WTC11 (cell line): ENCODE measurements around the gene LARGE1. TPM values are rescaled to one million over a fixed set of nuclear protein-coding genes. Genes with fewer than 3 reads are reported as not detected.

Experiments used
- ATAC-seq: fragments of 200-7000 bp; cut with Tn5 transposase; 2 replicates; pipeline ENCODE4 v1.10.0; 2021; ENCODE audit warnings: mild to moderate bottlenecking, moderate library complexity
- CTCF ChIA-PET: fragments of 300-600 bp; sonication (Branson Sonifier 250); formaldehyde crosslinking; loops from one replicate; lab custom pipeline; 2021; ENCODE audit warnings: antibody characterized with exemption; lab: Charles Lee
- POLR2A ChIA-PET: fragments of 350-600 bp; sonication (Branson Sonifier 250); formaldehyde crosslinking; loops from one replicate; lab custom pipeline; 2021; ENCODE audit warnings: antibody characterized with exemption; lab: Charles Lee
- DNase-seq: peaks from one replicate; pipeline ENCODE4 v3.0.0; 2021; ENCODE audit warnings: low spot score
- H3K27ac Mint-ChIP-seq: 2 replicates; pipeline ENCODE4 v1.8.0; 2021; ENCODE audit warnings: mixed read lengths
- H3K27me3 Mint-ChIP-seq: 2 replicates; pipeline ENCODE4 v1.8.0; 2021; ENCODE audit warnings: low read depth, mild to moderate bottlenecking, moderate library complexity, mixed read lengths
- H3K36me3 Mint-ChIP-seq: 2 replicates; pipeline ENCODE4 v1.8.0; 2021; ENCODE audit warnings: mixed read lengths
- H3K4me1 Mint-ChIP-seq: 2 replicates; pipeline ENCODE4 v1.8.0; 2022; ENCODE audit warnings: mixed read lengths
- H3K4me3 Mint-ChIP-seq: 2 replicates; pipeline ENCODE4 v1.8.0; 2021; ENCODE audit warnings: mild to moderate bottlenecking, moderate library complexity, mixed read lengths
- H3K9me3 Mint-ChIP-seq: 2 replicates; pipeline ENCODE4 v1.8.0; 2021; ENCODE audit warnings: mixed read lengths
- AFF4 ChIP-seq: sonication (generic); formaldehyde crosslinking; IDR thresholded peaks from 2 replicates; pipeline ENCODE4 v1.8.1; 2023; ENCODE audit warnings: mild to moderate bottlenecking, missing genetic modification reagents, borderline replicate concordance
- CDX4 ChIP-seq: fragments of 250-450 bp; sonication (Bioruptor Pico); IDR thresholded peaks from 2 replicates; pipeline ENCODE4 v1.9.0; 2021; ENCODE audit warnings: moderate library complexity, mild to moderate bottlenecking, inconsistent platforms, borderline replicate concordance
- ETV6 ChIP-seq: sonication (generic); formaldehyde crosslinking; IDR thresholded peaks from 2 replicates; pipeline ENCODE4 v1.8.1; 2022; ENCODE audit warnings: mild to moderate bottlenecking, missing genetic modification reagents
- FOXJ3 ChIP-seq: sonication (generic); formaldehyde crosslinking; IDR thresholded peaks from 2 replicates; pipeline ENCODE4 v1.9.0; 2021; ENCODE audit warnings: missing genetic modification reagents, mild to moderate bottlenecking, borderline replicate concordance
- FOXP1 ChIP-seq: sonication (generic); formaldehyde crosslinking; IDR thresholded peaks from 2 replicates; pipeline ENCODE4 v1.8.0; 2022; ENCODE audit warnings: missing genetic modification reagents, mild to moderate bottlenecking, moderate library complexity, borderline replicate concordance
- IRF2 ChIP-seq: sonication (generic); formaldehyde crosslinking; IDR thresholded peaks from 2 replicates; pipeline ENCODE4 v1.8.0; 2022; ENCODE audit warnings: low read depth, missing genetic modification reagents, borderline replicate concordance
- MXD4 ChIP-seq: fragments of 250-450 bp; sonication (Bioruptor Pico); IDR thresholded peaks from 2 replicates; pipeline ENCODE4 v1.8.0; 2021; ENCODE audit warnings: mild to moderate bottlenecking, moderate library complexity, borderline replicate concordance
- NFE2L1 ChIP-seq: sonication (generic); formaldehyde crosslinking; IDR thresholded peaks from 2 replicates; pipeline ENCODE4 v1.8.1; 2023; ENCODE audit warnings: missing genetic modification reagents
- PREB ChIP-seq: sonication (generic); formaldehyde crosslinking; IDR thresholded peaks from 2 replicates; pipeline ENCODE4 v1.8.1; 2022; ENCODE audit warnings: mild to moderate bottlenecking, missing genetic modification reagents, moderate library complexity, borderline replicate concordance
- SMAD4 ChIP-seq: sonication (generic); formaldehyde crosslinking; IDR thresholded peaks from 2 replicates; pipeline ENCODE4 v1.8.0; 2022; ENCODE audit warnings: mild to moderate bottlenecking, missing genetic modification reagents
- TCF7 ChIP-seq: sonication (generic); formaldehyde crosslinking; IDR thresholded peaks from 2 replicates; pipeline ENCODE4 v1.8.0; 2022; ENCODE audit warnings: mild to moderate bottlenecking, low read depth, missing genetic modification reagents, moderate library complexity
- USF1 ChIP-seq: sonication (generic); formaldehyde crosslinking; IDR thresholded peaks from 2 replicates; pipeline ENCODE4 v1.8.0; 2022; ENCODE audit warnings: mild to moderate bottlenecking, missing genetic modification reagents
- ZNF121 ChIP-seq: sonication (generic); formaldehyde crosslinking; IDR thresholded peaks from 2 replicates; pipeline ENCODE4 v1.8.0; 2023; ENCODE audit warnings: missing genetic modification reagents
- ZNF219 ChIP-seq: sonication (generic); formaldehyde crosslinking; IDR thresholded peaks from 2 replicates; pipeline ENCODE4 v1.8.0; 2023; ENCODE audit warnings: missing genetic modification reagents, mild to moderate bottlenecking, borderline replicate concordance
- ZNF263 ChIP-seq: sonication (generic); formaldehyde crosslinking; IDR thresholded peaks from 2 replicates; pipeline ENCODE4 v1.8.1; 2022; ENCODE audit warnings: low read depth, mild to moderate bottlenecking, moderate library complexity, missing genetic modification reagents
- ZNF281 ChIP-seq: sonication (generic); formaldehyde crosslinking; IDR thresholded peaks from 2 replicates; pipeline ENCODE4 v1.8.0; 2023; ENCODE audit warnings: mild to moderate bottlenecking, missing genetic modification reagents
- ZNF396 ChIP-seq: fragments of 250-450 bp; sonication (Bioruptor Pico); IDR thresholded peaks from 2 replicates; pipeline ENCODE4 v1.8.0; 2021; ENCODE audit warnings: mild to moderate bottlenecking, moderate library complexity, borderline replicate concordance
- ZNF423 ChIP-seq: fragments of 250-450 bp; sonication (Bioruptor Pico); IDR thresholded peaks from 2 replicates; pipeline ENCODE4 v2.1.2; 2022; ENCODE audit warnings: mild to moderate bottlenecking, moderate library complexity
- total RNA-seq: library from RNA; stranded (reverse); gene quantifications from 3 replicates; pipeline ENCODE4 v1.2.3, GENCODE V29; 2021
- TF ChIP-seq, protein P1 (sequence below): sonication (generic); formaldehyde crosslinking; IDR thresholded peaks from 2 replicates; pipeline ENCODE4 v1.8.1; 2023; ENCODE audit warnings: mild to moderate bottlenecking, missing genetic modification reagents, moderate library complexity
- TF ChIP-seq, protein P2 (sequence below): fragments of 250-450 bp; sonication (Bioruptor Pico); IDR thresholded peaks from 2 replicates; pipeline ENCODE4 v1.8.0; 2021; ENCODE audit warnings: mild to moderate bottlenecking

Gene LARGE1
- total RNA-seq, 1 experiment from 2014 or later = 72.6 TPM

GRCh38 chr22:33562501-33562900 lies 357.8 kb downstream of the LARGE1 start (continued):
- TF ChIP-seq, protein P1, sequence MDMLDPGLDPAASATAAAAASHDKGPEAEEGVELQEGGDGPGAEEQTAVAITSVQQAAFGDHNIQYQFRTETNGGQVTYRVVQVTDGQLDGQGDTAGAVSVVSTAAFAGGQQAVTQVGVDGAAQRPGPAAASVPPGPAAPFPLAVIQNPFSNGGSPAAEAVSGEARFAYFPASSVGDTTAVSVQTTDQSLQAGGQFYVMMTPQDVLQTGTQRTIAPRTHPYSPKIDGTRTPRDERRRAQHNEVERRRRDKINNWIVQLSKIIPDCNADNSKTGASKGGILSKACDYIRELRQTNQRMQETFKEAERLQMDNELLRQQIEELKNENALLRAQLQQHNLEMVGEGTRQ (CRISPR knock-in tag) = no peak
- no peak for TF ChIP-seq FOXJ3 (CRISPR knock-in tag)

GRCh38 chr22:33561149-33561807 lies 359.0 kb downstream of the LARGE1 start:
- Mint-ChIP-seq H3K4me3 (no peak overlapping the region), H3K27ac (no peak overlapping the region), H3K27me3 (no peaks in the 10 kb centered on the region), H3K36me3 (peaks cover 14% of the 10 kb centered on the region), H3K4me1 (peaks cover 20% of the 10 kb centered on the region), H3K9me3 (0 out of 2 replicates have a peak, but pooled peaks cover 4% of the 10 kb centered on the region)
- no peak for ATAC-seq
- TF ChIP-seq, protein P2, sequence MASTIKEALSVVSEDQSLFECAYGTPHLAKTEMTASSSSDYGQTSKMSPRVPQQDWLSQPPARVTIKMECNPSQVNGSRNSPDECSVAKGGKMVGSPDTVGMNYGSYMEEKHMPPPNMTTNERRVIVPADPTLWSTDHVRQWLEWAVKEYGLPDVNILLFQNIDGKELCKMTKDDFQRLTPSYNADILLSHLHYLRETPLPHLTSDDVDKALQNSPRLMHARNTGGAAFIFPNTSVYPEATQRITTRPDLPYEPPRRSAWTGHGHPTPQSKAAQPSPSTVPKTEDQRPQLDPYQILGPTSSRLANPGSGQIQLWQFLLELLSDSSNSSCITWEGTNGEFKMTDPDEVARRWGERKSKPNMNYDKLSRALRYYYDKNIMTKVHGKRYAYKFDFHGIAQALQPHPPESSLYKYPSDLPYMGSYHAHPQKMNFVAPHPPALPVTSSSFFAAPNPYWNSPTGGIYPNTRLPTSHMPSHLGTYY (CRISPR knock-in tag) = no peak
- TF ChIP-seq ETV6 (CRISPR knock-in tag) (no peak), IRF2 (CRISPR knock-in tag) (no peak), FOXP1 (CRISPR knock-in tag) (no peak), ZNF263 (CRISPR knock-in tag) (no peak), AFF4 (no peak)
- DNase-seq = no peak
- ChIA-PET CTCF (no interaction called here), POLR2A (no interaction called here)

- peaks cover 14% of the 10 kb centered on the region for H3K36me3 Mint-ChIP-seq
- TF ChIP-seq ZNF281 (CRISPR knock-in tag) (no peak), ZNF396 (no peak), NFE2L1 (CRISPR knock-in tag) (no peak), USF1 (CRISPR knock-in tag) (no peak), ZNF423 (CRISPR knock-in tag) (no peak), PREB (CRISPR knock-in tag) (no peak), MXD4 (no peak), ZNF219 (CRISPR knock-in tag) (no peak), CDX4 (CRISPR knock-in tag) (no peak), SMAD4 (CRISPR knock-in tag) (no peak), ZNF121 (no peak), TCF7 (CRISPR knock-in tag) (no peak)
- TF ChIP-seq, all 79 proteins: peak for 0
- no peak overlapping the region for H3K4me3 Mint-ChIP-seq
- ChIA-PET POLR2A (no interaction called here), CTCF (no interaction called here)
- ATAC-seq = no peak
- DNase-seq = no peak
- peaks cover 21% of the 10 kb centered on the region for H3K4me1 Mint-ChIP-seq
- H3K27me3 Mint-ChIP-seq = no peaks in the 10 kb centered on the region
- H3K9me3 Mint-ChIP-seq = 0 out of 2 replicates have a peak, but pooled peaks cover 4% of the 10 kb centered on the region
- H3K27ac Mint-ChIP-seq = no peak overlapping the region
Observed at GRCh38 chr22:33557836-33558235, 362.4 kb downstream of the LARGE1 start.
